ENCODE results near the gene RIPK3.

RIPK3 gene

GRCh38 chr14:24298892-24299254, 40.9 kb downstream of the RIPK3 start:
- peak; percentile 32 for DNase-seq

GRCh38 chr14:24297190-24297964, 42.4 kb downstream of the RIPK3 start:
- no peak for DNase-seq

- peak; percentile 83 for DNase-seq
These were observed 43.2 kb downstream of the RIPK3 start for GRCh38 chr14:24296341-24297157.

GRCh38 chr14:24293525-24293924, 46.3 kb downstream of the RIPK3 start:
- no peak for DNase-seq

GRCh38 chr14:24292118-24292807, 47.5 kb downstream of the RIPK3 start:
- DNase-seq = no peak

- no peak for DNase-seq
These were observed 48.2 kb downstream of the RIPK3 start for GRCh38 chr14:24291446-24292117.

GRCh38 chr14:24290746-24291145, 49.0 kb downstream of the RIPK3 start:
- no peak for DNase-seq

GRCh38 chr14:24289649-24290280, 50.0 kb downstream of the RIPK3 start:
- peak; percentile 84 for DNase-seq

GRCh38 chr14:24286996-24287395, 52.8 kb downstream of the RIPK3 start:
- no peak for DNase-seq
